ENCODE data around the gene ALCAM. TPM values are rescaled to one million over a fixed set of nuclear protein-coding genes. Genes with fewer than 3 reads are reported as not detected.

The ALCAM gene
- total RNA-seq: 26.3 and 26.5 TPM in 2 replicates

DNA sequence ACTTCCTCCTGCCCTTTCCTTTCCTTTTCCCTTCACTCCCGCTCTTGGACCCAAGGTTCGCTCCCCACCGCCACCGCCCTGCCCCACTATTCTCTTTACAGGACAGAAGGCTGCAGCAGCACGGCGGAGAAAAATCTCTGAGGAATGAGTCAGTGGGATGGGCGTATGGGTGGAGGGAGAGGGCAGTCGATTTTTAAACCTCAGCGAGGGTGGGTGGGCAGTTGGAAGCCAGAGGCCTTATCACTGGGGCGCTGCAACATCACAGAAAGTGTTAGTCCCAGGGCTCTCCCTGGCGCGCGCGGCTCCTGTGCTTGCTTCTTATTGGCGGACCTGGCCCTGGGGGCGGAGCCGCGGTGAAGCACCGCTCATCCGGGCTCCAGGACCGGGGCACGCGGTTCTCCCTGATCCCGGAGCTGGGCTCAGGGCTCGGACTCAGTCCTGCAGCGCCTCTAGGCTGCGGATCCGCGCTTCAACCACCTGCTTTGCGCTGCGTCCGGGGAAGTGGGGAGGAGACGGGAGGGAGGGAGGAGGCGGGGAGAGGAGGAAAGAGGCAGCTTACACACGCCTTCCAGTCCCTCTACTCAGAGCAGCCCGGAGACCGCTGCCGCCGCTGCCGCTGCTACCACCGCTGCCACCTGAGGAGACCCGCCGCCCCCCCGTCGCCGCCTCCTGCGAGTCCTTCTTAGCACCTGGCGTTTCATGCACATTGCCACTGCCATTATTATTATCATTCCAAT is at the start of gene ALCAM:
TSS of gene ALCAM (plus strand) at position 584 of the 737 bp plus-strand sequence.
- Mint-ChIP-seq H3K27me3 (peaks cover 25% of the 10 kb centered on the region), H3K36me3 (ENCODE audit: low read depth) (peaks cover 3% of the 10 kb centered on the region), H3K9me3 (no peaks in the 10 kb centered on the region), H3K4me1 (peaks cover 45% of the 10 kb centered on the region), H3K4me3 (peak within 1 kb of the TSS; percentile 94), H3K27ac (peak within 1 kb of the TSS; percentile 99)
- intact Hi-C loops (cut with micrococcal nuclease): loop anchor here (2.0 to 10.0 kb wide), 8 partner anchors 162 to 1701 kb away; no protein-coding TSS in a partner anchor
- DNase-seq: peak; percentile 95

DNA sequence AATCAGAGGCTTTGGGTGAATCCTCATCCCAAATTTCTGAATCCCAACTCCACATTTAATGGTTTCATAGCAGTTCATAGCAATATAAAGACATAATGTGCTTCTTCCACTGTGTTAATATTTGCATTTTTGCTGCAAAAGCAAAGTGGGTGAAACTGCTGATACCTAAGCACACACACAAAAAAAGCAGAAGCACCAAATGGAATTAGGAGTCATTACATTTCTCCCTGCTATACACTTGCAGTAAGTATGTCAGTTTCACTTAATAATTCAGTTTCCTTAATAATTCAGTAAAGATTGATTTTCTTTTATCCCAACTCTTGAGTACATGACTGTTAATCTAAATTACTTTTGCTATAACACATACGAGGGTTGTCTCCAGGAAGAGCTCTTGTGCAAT is 48.9 kb upstream of the ALCAM start:
- Mint-ChIP-seq H3K27ac (no peak overlapping the region), H3K4me3 (no peak overlapping the region), H3K27me3 (peaks cover 2% of the 10 kb centered on the region), H3K4me1 (no peaks in the 10 kb centered on the region), H3K9me3 (no peaks in the 10 kb centered on the region), H3K36me3 (ENCODE audit: low read depth) (no peaks in the 10 kb centered on the region)
- no peak for DNase-seq
- intact Hi-C loops (cut with micrococcal nuclease): no loop called here

DNA sequence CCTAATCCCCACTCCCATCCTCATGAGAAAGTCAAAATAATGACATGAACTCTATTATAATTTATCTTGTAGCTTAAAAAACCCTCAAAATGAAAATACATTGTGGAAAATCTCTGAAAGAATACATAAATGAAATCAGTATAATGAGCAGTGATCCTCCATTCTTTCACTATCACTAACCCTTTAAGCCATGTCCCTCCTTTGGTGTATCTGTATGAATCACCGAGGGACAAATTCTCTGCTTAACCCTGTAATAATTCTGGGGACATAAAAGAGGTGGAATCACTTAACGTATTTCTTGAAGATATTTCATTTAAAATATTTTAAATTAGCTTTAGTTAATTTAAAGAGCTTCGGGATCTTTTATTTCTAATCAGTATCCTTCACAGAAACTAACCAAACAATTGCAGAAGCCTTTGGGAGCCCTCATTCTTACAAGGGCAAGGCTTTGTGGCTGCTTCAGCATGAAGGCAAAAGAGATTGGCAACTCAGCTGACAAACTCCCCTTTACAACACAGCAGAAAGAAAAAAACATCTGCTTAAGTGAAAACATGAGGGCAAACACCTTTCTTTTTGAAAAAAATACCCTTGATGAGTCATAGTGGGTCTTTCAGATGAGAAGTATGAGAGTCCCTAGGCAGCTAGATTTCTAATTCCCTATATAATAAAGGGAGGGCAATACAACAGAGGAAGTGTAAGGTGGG is 44.0 kb upstream of the ALCAM start:
- no peak overlapping the region for H3K4me3 Mint-ChIP-seq
- H3K27me3 Mint-ChIP-seq: peaks cover 2% of the 10 kb centered on the region
- H3K36me3 Mint-ChIP-seq (ENCODE audit: low read depth): no peaks in the 10 kb centered on the region
- no peaks in the 10 kb centered on the region for H3K9me3 Mint-ChIP-seq
- DNase-seq: no peak
- intact Hi-C loops (cut with micrococcal nuclease): no loop called here
- no peak overlapping the region for H3K27ac Mint-ChIP-seq
- peaks cover 3% of the 10 kb centered on the region for H3K4me1 Mint-ChIP-seq

DNA sequence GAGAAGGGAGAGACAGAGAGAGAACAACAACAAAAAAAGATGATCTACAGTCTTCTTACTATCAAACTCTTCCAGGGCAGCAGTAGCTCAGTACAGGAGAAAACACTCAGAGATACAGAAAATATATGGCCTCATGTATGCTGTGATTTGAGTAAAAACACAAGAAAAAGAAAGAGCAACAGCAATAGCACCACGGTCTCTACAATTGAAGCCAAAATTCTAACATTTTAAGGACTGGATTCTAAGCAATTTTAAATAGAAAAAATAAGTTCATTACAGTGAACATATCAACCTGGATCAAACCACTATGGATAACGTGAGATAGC is 43.5 kb upstream of the ALCAM start:
- Mint-ChIP-seq H3K4me1 (peaks cover 3% of the 10 kb centered on the region), H3K36me3 (ENCODE audit: low read depth) (no peaks in the 10 kb centered on the region), H3K27ac (no peak overlapping the region), H3K9me3 (no peaks in the 10 kb centered on the region), H3K27me3 (peaks cover 2% of the 10 kb centered on the region), H3K4me3 (no peak overlapping the region)
- intact Hi-C loops (cut with micrococcal nuclease): no loop called here
- no peak for DNase-seq

DNA sequence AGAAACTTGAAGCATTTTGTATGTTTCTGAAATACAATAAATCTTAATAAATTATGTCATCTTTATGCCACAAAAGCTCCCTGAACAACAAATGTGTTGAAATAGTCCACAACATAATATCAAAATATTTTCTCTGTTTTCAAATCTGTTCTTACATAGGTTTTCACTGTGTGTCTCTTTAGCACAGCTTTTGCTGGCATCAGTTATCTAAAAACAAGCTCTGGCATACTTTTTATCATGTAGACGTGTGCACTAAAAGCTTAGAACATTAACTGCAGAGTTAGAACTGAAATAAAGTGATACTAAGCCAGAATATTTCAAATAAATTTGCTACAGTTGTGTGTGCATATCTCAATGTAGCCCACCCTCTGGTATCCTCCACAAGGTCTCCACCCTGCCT is 41.8 kb upstream of the ALCAM start:
- Mint-ChIP-seq H3K27me3 (no peaks in the 10 kb centered on the region), H3K9me3 (no peaks in the 10 kb centered on the region)
- intact Hi-C loops (cut with micrococcal nuclease): no loop called here

DNA sequence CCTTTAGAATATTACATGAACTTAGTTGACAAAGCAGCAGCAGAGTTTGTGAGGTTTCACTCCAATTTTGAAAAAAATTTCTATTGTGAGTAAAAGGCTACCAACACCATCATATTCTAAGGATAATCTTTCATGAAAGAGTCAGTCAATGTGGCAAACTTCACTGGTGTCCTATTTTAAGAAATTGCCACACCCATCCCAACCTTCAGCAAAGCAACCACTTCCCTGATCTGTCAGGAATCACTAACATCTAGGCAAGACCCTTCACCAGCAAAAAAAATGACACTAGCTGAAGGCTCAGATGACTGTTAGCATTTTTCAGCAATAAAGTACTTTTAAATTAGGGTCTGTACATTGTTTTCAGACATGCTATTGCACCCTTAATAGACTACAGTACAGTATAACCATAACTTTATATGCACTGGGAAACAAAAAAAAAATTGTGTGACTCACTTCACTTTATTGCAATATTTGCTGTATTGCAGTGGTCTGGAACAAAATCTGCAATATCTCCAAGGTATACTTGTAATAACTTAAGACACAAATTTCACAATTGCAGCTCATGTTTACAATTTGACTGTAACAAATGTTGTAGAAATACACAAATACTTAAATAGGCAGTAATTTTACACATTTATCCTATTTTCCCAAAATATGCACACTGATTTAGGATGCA is 38.9 kb upstream of the ALCAM start:
- H3K4me1 Mint-ChIP-seq: peaks cover 3% of the 10 kb centered on the region
- no peaks in the 10 kb centered on the region for H3K9me3 Mint-ChIP-seq
- H3K4me3 Mint-ChIP-seq: no peak overlapping the region
- intact Hi-C loops (cut with micrococcal nuclease): no loop called here
- no peaks in the 10 kb centered on the region for H3K36me3 Mint-ChIP-seq (ENCODE audit: low read depth)
- peaks cover 1% of the 10 kb centered on the region for H3K27me3 Mint-ChIP-seq
- DNase-seq: no peak
- no peak overlapping the region for H3K27ac Mint-ChIP-seq

More for the DNA sequence above, 41.8 kb upstream of the ALCAM start:
- Mint-ChIP-seq H3K4me3 (no peak overlapping the region), H3K27ac (no peak overlapping the region), H3K4me1 (peaks cover 3% of the 10 kb centered on the region), H3K36me3 (ENCODE audit: low read depth) (no peaks in the 10 kb centered on the region)
- no peak for DNase-seq

DNA sequence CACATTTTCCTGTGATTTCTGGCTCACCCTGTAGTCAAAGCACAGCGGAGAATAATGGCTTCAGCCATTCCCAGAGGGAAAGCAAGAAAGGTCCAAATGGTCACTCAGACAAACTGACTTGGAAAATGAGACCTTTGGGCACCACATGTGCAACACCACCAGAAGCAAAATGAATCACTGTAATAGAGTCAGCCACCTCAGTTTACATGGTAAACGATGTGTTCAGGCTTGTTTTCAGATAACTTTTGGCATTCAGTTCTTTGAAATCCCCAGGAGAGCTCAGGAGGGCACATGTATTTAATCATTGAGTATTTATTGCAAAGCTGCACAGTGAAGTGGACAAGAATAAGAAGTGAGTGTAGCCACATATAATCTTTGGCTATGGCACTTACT is 38.4 kb upstream of the ALCAM start:
- no peak overlapping the region for H3K27ac Mint-ChIP-seq
- H3K9me3 Mint-ChIP-seq: no peaks in the 10 kb centered on the region
- H3K27me3 Mint-ChIP-seq: peaks cover 4% of the 10 kb centered on the region
- H3K4me3 Mint-ChIP-seq: no peak overlapping the region
- intact Hi-C loops (cut with micrococcal nuclease): no loop called here
- no peaks in the 10 kb centered on the region for H3K36me3 Mint-ChIP-seq (ENCODE audit: low read depth)
- DNase-seq: no peak
- no peaks in the 10 kb centered on the region for H3K4me1 Mint-ChIP-seq

DNA sequence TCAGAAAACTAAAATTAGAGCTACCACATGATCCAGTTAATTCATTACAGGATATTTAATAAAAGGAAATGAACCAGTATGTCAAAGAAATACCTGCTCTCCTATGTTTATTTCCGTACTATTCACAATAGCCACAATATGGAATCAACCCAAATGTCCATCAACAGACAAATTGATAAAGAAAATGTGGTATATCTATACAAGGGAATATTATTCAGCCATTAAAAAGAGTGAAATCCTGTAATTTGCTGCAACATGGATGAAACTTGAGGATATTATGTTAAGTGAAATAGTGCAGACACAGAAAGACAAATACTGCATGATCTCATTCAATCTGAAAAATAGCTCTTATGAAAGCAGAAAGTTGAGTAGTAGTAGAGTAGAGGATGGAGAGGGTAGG is 33.7 kb upstream of the ALCAM start:
- intact Hi-C loops (cut with micrococcal nuclease): no loop called here

DNA sequence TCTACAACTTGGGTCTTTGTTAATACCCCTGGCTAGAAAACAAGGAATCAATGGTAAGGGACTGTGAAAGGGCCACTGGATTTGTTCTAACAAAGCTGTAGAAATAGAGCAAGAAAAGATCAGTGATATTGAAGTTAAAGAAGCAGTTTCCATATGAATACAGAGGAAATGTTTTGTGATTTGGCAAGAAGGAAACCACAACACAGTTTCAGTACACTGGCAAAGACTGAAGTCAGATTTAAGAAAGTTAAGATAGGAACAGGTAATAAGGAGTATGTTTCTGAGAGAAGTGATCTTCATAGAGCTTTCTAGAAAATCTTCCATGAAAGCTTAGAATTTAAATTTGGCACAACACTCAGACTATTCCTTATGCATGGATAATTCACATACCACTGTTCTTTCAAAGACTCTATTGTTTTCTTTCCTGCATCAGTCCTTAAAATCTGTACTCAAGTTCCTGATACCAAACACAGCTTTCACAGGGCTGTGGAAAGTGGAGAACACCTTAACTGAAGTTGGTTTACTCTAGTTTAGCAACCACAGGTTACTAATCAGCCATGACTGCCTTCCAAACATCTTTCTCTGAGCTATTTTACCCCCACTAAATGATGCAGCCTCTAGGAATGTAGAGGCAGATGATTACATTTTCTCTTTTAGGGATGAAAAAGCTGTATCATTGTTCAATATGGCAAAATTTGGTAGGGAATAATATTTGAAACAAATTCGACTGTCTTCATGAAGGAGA is 32.4 kb upstream of the ALCAM start:
- DNase-seq: no peak
- no peaks in the 10 kb centered on the region for H3K9me3 Mint-ChIP-seq
- H3K27me3 Mint-ChIP-seq: peaks cover 12% of the 10 kb centered on the region
- no peak overlapping the region for H3K27ac Mint-ChIP-seq
- peaks cover 6% of the 10 kb centered on the region for H3K4me1 Mint-ChIP-seq
- no peak overlapping the region for H3K4me3 Mint-ChIP-seq
- intact Hi-C loops (cut with micrococcal nuclease): no loop called here
- H3K36me3 Mint-ChIP-seq (ENCODE audit: low read depth): no peaks in the 10 kb centered on the region

More for the DNA sequence above, 33.7 kb upstream of the ALCAM start:
- no peak overlapping the region for H3K4me3 Mint-ChIP-seq
- peaks cover 6% of the 10 kb centered on the region for H3K4me1 Mint-ChIP-seq
- no peaks in the 10 kb centered on the region for H3K36me3 Mint-ChIP-seq (ENCODE audit: low read depth)
- no peaks in the 10 kb centered on the region for H3K9me3 Mint-ChIP-seq
- DNase-seq: no peak
- no peak overlapping the region for H3K27ac Mint-ChIP-seq
- H3K27me3 Mint-ChIP-seq: peaks cover 10% of the 10 kb centered on the region

DNA sequence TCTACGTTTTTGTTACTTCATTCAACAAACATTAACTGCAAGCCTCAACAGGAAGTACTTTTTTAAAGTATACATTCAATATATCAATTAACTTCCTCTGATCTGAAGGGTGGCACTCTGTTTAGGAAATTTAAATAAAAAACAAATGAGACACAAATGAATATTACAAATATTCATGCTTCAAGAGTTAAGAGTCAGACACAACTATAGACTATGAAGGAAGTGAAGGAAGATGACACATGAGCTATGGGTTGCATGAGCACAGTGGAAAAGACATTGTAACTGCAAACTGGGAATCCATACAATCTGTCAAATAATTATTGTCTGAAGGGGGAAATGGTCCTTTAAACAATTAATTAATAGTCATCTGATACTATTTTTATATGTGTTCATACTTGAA is 26.8 kb upstream of the ALCAM start:
- H3K27ac Mint-ChIP-seq: no peak overlapping the region
- no peaks in the 10 kb centered on the region for H3K36me3 Mint-ChIP-seq (ENCODE audit: low read depth)
- H3K27me3 Mint-ChIP-seq: peaks cover 6% of the 10 kb centered on the region
- DNase-seq: no peak
- no peaks in the 10 kb centered on the region for H3K9me3 Mint-ChIP-seq
- H3K4me3 Mint-ChIP-seq: no peak overlapping the region
- intact Hi-C loops (cut with micrococcal nuclease): no loop called here
- no peaks in the 10 kb centered on the region for H3K4me1 Mint-ChIP-seq

DNA sequence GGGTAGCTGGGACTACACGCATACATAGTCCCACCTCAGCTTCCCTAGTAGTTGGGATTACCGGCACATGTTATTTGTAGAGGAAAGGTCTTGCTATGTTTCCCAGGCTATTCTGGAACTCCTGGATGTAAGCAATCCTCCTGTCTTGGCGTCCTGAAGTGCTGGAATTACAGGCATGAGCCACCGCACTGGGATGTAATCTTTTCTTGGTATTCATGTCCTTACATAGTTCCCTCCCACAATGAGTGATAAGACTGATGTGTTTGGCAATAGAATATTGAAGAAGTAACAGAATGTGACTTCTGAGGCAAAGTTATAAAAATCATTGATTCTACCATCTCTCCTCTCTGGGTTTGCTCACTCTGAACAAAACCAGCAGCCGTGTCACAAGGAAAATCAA is 22.7 kb upstream of the ALCAM start:
- Mint-ChIP-seq H3K27ac (no peak overlapping the region), H3K27me3 (peaks cover 4% of the 10 kb centered on the region), H3K9me3 (no peaks in the 10 kb centered on the region), H3K4me1 (no peaks in the 10 kb centered on the region), H3K4me3 (no peak overlapping the region), H3K36me3 (ENCODE audit: low read depth) (no peaks in the 10 kb centered on the region)
- intact Hi-C loops (cut with micrococcal nuclease): no loop called here
- no peak for DNase-seq

DNA sequence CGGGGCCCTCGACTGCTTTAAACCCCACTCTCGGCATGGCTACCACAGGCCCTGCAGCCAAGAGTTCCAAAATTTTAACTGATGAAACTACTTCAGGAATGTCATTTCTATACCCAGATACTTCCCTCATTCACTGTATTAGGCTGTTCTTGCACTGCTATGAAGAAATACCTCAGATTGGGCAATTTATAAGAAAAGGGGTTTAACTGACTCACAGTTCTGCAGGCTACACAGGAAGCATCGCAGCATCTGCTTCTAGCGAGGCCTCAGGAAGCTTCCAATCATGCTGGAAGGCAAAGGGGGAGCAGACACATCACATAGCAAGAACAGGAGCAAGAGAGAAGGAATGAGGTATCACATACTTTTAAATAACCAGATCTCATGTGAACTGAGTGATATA is 21.6 kb upstream of the ALCAM start:
- Mint-ChIP-seq H3K9me3 (no peaks in the 10 kb centered on the region), H3K27me3 (peaks cover 7% of the 10 kb centered on the region), H3K4me1 (no peaks in the 10 kb centered on the region), H3K4me3 (no peak overlapping the region), H3K27ac (no peak overlapping the region), H3K36me3 (ENCODE audit: low read depth) (no peaks in the 10 kb centered on the region)
- intact Hi-C loops (cut with micrococcal nuclease): no loop called here
- no peak for DNase-seq

DNA sequence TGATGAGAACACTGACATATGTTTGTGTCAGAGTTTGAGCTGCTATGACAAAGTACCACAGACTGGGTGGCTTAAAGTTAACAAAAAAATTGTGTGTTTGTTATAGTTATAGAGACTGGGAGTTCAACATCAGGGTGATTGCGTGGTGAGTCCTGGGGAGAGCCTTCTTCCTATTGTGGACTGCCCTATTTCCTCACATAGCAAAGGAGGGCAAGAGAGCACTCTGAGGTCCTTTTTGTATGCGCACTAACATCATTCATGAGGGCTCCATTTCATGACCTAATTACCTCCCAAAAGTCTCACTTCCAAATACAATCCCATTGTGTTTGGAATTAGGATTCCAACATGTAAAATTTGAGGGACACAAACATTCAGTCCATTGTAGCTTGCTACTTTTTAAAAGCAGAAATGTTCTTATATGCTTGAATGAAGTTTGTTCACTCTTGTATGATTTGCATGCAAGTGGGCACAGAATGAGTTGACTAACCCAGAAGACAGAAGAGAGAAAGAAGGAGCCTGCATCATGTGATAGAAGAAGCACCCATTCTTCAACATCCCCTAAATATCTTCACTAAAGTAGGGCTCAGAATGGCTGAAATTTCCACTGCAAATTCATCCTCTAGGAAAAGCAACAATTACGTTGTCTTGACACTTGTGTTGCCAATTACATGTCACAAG is 18.9 kb upstream of the ALCAM start:
- peaks cover 19% of the 10 kb centered on the region for H3K27me3 Mint-ChIP-seq
- H3K36me3 Mint-ChIP-seq (ENCODE audit: low read depth): no peaks in the 10 kb centered on the region
- no peak overlapping the region for H3K4me3 Mint-ChIP-seq
- no peak overlapping the region for H3K27ac Mint-ChIP-seq
- intact Hi-C loops (cut with micrococcal nuclease): no loop called here
- H3K4me1 Mint-ChIP-seq: no peaks in the 10 kb centered on the region
- DNase-seq: no peak
- no peaks in the 10 kb centered on the region for H3K9me3 Mint-ChIP-seq
